22Rv1 (cell line): ENCODE measurements around the gene PARVG.

Source experiments
- H3K27ac ChIP-seq: fragments of 450-650 bp; 2 replicates; pipeline ENCODE4 v1.5.1; 2017
- CTCF ChIP-seq: fragments of 450-650 bp; IDR thresholded peaks from 2 replicates; pipeline ENCODE4 v1.5.1; 2017; ENCODE audit warnings: mild to moderate bottlenecking
- ZFX ChIP-seq: fragments of 450-650 bp; IDR thresholded peaks from 2 replicates; pipeline ENCODE4 v1.6.1; 2017; ENCODE audit warnings: antibody characterized with exemption, borderline replicate concordance

PARVG gene

GRCh38 chr22:44209343-44209742, 28.6 kb downstream of the PARVG start:
- TF ChIP-seq ZFX = no peak
- H3K27ac ChIP-seq = no peak overlapping the region

- TF ChIP-seq ZFX = no peak
- no peak for TF ChIP-seq CTCF
- H3K27ac ChIP-seq = no peak overlapping the region
Measured at GRCh38 chr22:44210722-44211121, 30.0 kb downstream of the PARVG start.

- TF ChIP-seq ZFX (no peak), CTCF (no peak)
- H3K27ac ChIP-seq = no peak overlapping the region
Measured at GRCh38 chr22:44211256-44211945, 30.7 kb downstream of the PARVG start.

- no peak overlapping the region for H3K27ac ChIP-seq
- no peak for TF ChIP-seq CTCF
Measured at GRCh38 chr22:44211946-44212930, 31.5 kb downstream of the PARVG start.

GRCh38 chr22:44212936-44213335, 32.2 kb downstream of the PARVG start:
- TF ChIP-seq ZFX (no peak), CTCF (no peak)
- H3K27ac ChIP-seq = no peak overlapping the region

GRCh38 chr22:44213489-44214043, 32.8 kb downstream of the PARVG start:
- no peak for TF ChIP-seq CTCF
- H3K27ac ChIP-seq = no peak overlapping the region

- no peak overlapping the region for H3K27ac ChIP-seq
- TF ChIP-seq ZFX (no peak), CTCF (no peak)
Measured at GRCh38 chr22:44214187-44214586, 33.5 kb downstream of the PARVG start.
